ENCODE data around the gene TTBK1. TPM values are rescaled to one million over a fixed set of nuclear protein-coding genes. Genes with fewer than 3 reads are reported as not detected.

Gene TTBK1
- total RNA-seq, 1 experiment from 2014 or later, result under 0.01 TPM

DNA sequence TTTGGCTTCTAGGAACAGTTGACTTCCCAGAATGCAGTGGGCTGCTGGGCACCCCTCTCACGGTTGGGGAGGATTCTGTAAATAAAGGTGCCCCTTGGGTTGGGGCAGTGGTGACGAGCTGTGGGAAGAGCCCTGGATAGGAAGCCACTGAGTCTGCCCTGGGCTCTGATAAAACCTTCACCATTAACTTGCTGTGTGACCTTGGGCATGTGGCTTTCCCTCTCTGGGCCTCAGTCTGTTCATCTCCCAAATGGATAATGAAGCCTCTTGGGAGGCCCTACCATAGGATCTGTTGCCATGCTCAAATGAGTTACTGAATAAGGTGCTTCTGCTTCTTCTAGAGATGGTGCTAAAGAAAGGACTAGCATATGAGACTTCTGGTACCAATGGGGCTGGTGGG is 61.6 kb downstream of the TTBK1 start:
- DNase-seq (ENCODE audit: low read depth), result no peak

- DNase-seq (ENCODE audit: low read depth), result peak; percentile 53
These were observed 62.8 kb downstream of the TTBK1 start for GRCh38 chr6:43306086-43306485.

- no peak for DNase-seq (ENCODE audit: low read depth)
These were observed 64.3 kb downstream of the TTBK1 start for GRCh38 chr6:43307451-43308100.

DNA sequence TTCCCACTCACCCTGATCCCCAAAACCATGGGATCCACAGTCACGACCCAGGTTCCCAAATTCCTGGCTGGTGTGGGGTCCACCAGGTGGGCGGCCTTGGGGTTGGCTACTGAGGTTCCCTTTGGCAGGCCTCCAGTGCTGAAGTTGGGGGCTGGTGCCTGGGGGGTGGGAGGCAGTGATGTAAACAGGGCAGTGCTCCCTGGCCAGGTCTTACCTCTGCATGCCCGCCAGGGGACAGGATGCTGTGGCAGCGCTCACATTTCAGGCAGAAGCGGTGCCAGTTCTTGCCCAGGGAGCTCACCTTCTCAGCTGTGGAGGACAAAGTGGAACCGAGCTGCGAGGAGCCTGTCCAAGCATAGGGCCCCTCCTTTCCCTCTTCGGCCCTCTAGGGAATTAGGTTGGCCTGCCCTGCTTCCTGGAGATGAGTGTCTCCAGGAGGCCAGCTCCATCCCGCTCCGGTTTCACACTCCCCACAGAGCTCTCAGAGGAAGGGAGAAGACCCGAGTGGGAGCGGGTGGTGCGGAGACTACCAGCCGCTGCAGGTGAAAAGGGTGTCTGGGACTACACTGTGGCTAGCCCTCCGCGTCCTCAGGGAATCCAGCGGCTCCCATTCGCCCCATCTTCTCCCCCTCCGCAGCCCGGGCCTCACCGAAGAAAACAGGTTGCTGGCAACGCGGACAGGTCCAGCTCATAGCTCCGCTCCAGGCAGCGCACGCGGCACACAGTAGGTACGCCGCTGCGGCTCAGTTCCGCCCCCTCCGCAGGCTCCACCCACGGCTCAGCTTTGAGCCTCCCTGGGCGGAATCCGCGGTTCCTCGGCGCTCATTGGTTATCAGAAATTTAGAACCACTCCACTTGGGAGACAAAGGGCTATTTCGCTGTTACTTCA is 65.1 kb downstream of the TTBK1 start, which contains the start of gene CRIP3:
CRIP3 (minus strand) TSS at position 726 of the 889 bp plus-strand sequence; CDS start at position 692, 34 bp downstream.
- peak; percentile 47 for DNase-seq (ENCODE audit: low read depth)

DNA sequence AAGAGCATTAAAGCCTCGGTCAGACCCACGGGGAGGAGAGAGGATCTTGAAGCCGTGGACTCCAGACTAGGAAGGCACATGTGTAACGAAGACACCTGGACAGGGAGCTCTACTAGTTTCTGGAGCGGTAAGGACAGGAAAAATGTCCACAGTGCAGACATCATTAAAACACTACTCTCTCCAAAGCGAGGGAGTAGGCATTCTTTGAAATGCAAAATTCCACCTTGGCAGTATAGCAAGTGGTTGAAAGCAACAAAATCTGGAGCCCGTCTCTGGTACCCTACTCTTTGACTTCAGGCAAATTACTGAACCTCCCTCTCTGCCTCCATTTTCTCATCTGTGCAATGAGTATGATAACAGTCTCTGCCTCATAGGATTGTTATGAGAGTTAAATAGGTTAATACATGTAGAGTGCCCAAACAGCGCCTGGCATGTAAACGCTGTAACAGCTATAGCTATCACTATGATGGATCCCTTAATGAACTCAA is 65.8 kb downstream of the TTBK1 start:
- DNase-seq (ENCODE audit: low read depth), result no peak

- DNase-seq (ENCODE audit: low read depth), result peak; percentile 23
These were observed 66.9 kb downstream of the TTBK1 start for GRCh38 chr6:43310134-43310533.

DNA sequence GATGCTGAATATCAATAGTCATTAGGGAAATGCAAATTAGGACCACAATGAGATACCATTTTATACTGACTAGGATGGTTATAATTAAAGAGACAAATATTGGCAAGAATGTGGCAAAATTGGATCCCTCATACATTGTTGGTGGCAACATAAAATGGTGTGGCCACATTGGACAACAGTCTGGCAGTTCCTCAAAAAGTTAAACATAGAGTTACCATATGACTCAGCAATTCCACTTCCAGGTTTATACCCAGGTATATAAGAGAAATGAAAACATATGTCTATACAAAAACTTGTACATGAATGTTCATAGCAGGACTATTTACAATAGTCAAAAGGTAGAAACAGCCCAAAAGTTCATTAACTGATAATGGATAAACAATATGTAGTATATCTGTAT is 67.3 kb downstream of the TTBK1 start:
- DNase-seq (ENCODE audit: low read depth), result no peak

- no peak for DNase-seq (ENCODE audit: low read depth)
These were observed 68.4 kb downstream of the TTBK1 start for GRCh38 chr6:43311666-43312065.

DNA sequence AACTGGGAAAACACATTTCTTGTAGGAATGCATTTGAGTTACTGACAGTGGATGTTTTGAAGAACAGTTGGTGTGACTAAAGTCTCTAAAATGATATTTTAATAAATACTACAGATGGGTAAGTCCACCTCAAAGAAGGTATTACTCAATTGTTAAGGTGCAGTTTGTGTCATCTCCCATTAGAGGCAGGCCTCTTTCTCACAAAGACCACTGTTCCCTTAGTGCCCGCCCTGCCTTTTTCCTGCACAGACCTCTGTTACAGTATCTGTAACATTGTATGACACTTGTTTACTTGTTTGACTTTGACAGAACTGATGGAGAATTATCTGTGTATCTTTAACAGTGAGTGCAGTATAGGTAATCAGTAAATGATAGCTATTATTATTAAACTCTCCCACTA is 70.5 kb downstream of the TTBK1 start:
- DNase-seq (ENCODE audit: low read depth), result no peak

DNA sequence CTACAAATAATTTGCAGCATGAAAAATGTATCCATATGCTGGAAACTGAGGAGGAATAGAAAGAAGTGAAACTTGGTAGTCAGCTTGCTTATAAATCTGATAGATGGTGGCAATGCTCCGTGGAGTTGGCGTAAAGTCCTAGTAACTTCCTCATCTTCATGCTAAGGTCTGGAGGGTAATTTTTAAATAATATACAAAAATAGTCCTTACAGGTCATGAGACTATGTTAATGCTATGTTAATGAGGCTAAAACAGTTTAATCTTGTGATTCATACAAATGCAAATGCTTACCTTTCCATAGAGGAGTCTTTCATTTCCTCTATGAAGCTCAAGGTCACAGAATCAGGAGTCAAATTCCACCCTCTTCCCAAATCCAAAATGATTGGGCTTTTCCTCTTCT is 74.7 kb downstream of the TTBK1 start:
- DNase-seq (ENCODE audit: low read depth), result no peak

- no peak for DNase-seq (ENCODE audit: low read depth)
These were observed 82.6 kb downstream of the TTBK1 start for GRCh38 chr6:43325876-43326275.

DNA sequence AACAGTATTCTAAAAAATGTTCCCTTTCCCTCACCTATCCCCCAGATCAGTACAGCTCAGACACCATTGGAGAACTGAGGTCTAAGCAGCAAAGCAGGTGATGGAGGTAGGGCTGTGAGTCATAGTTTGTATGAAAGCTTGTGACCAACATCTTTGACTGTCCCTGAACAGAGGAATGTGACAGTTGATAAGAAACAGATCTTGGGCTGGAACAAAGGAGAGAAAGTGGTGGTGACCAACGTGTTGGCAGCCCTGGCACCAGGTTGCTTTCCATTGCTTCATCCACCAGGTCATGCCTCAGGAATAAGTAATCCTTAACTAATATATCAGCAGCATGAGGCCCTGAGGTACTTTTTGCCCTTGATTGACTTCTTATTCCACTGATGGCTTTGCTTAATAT is 85.2 kb downstream of the TTBK1 start:
- peak; percentile 37 for DNase-seq (ENCODE audit: low read depth)

GRCh38 chr6:43331470-43331869 is 88.2 kb downstream of the TTBK1 start:
- no peak for DNase-seq (ENCODE audit: low read depth)

GRCh38 chr6:43331891-43332290 is 88.6 kb downstream of the TTBK1 start:
- no peak for DNase-seq (ENCODE audit: low read depth)

DNA sequence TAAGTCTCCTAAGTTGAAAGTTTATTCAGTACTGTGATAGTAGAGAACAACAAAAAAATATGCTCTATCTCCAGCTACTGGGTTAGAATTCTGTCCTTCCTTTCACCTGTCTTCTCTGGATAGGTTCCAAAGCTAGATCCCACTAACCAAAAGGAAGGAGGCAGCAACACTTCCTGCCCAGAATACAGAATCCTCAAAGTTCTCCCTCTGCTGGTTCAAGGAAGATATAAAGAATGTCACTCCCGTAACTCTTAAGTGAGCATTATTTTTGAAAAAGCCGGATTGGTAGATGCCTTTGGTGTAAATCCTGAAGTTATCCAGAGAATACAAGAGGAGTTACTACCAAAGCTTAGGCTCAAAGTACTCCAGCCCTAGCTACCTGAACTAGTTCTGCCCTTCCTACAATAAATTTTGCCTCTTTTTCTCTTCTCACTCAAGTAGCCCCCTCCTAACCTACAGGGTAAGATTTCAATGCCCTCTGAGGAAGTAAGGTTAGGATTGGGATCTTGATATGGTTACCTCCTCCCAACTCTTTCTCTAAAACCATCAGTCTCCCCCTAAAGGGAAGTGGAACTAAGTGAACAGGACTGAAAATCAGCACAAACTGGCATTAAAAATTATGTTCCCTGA is 91.3 kb downstream of the TTBK1 start:
- peak; percentile 76 for DNase-seq (ENCODE audit: low read depth)

- no peak for DNase-seq (ENCODE audit: low read depth)
These were observed 92.2 kb downstream of the TTBK1 start for GRCh38 chr6:43335469-43335868.

DNA sequence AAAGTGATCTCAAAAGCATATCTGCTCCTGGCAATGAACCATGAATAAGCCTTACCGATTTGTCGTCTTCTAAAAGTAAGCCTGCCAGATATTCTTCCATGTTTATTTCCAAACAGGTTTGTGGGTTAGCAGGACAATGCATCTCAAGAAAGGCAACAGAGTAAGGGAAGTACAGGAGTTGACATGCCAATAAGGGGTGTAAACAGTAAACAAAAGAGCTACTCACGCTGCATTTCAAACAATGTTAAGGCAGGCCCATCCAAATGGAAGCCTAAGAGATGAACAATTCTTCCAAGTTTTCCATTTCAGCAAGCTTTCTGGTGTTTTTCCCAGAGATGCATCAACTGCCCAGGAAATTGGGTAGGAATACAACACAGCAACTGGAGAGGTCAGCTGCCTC is 93.1 kb downstream of the TTBK1 start:
- DNase-seq (ENCODE audit: low read depth), result no peak

Other genes with a start within 250 kb of the TTBK1 start
- gene MEA1, start 229.5 kb upstream of the TTBK1 start, total RNA-seq (2014; rRNA removed; shearing (Covaris generic)), result 172 and 224 TPM in 2 replicates
- gene KLHDC3, start 229.2 kb upstream of the TTBK1 start, total RNA-seq (2014; rRNA removed; shearing (Covaris generic)), result 101 and 118 TPM in 2 replicates
- 153 and 195 TPM in 2 replicates for gene RRP36, start 221.9 kb upstream of the TTBK1 start, total RNA-seq (2014; rRNA removed; shearing (Covaris generic))
- gene CUL7, start 189.6 kb upstream of the TTBK1 start, total RNA-seq (2014; rRNA removed; shearing (Covaris generic)), result 8.3 and 17.7 TPM in 2 replicates
- 43.4 and 55.4 TPM in 2 replicates for gene MRPL2, start 184.0 kb upstream of the TTBK1 start, total RNA-seq (2014; rRNA removed; shearing (Covaris generic))
- gene KLC4, start 183.8 kb upstream of the TTBK1 start, total RNA-seq (2014; rRNA removed; shearing (Covaris generic)), result 14.7 and 21.1 TPM in 2 replicates
- 76.3 and 162 TPM in 2 replicates for gene PTK7, start 167.2 kb upstream of the TTBK1 start, total RNA-seq (2014; rRNA removed; shearing (Covaris generic))
- gene SRF, start 72.2 kb upstream of the TTBK1 start, total RNA-seq (2014; rRNA removed; shearing (Covaris generic)), result 15.6 and 26.5 TPM in 2 replicates
- 14.1 and 21.9 TPM in 2 replicates for gene CUL9, start 61.3 kb upstream of the TTBK1 start, total RNA-seq (2014; rRNA removed; shearing (Covaris generic))
- gene DNPH1, start 14.0 kb upstream of the TTBK1 start, total RNA-seq (2014; rRNA removed; shearing (Covaris generic)), result 19.3 and 24.3 TPM in 2 replicates
- gene SLC22A7, start 54.8 kb downstream of the TTBK1 start, total RNA-seq (2014; rRNA removed; shearing (Covaris generic)), result not detected in 2 replicates
- gene CRIP3, start 65.3 kb downstream of the TTBK1 start, total RNA-seq (2014; rRNA removed; shearing (Covaris generic)), result not detected in 2 replicates
- 8.4 and 10.9 TPM in 2 replicates for gene ZNF318, start 126.2 kb downstream of the TTBK1 start, total RNA-seq (2014; rRNA removed; shearing (Covaris generic))
- 11.7 and 16.5 TPM in 2 replicates for gene ABCC10, start 184.1 kb downstream of the TTBK1 start, total RNA-seq (2014; rRNA removed; shearing (Covaris generic))
- gene DLK2, start 212.1 kb downstream of the TTBK1 start, total RNA-seq (2014; rRNA removed; shearing (Covaris generic)), result 1.3 and 3.4 TPM in 2 replicates
- gene TJAP1, start 234.1 kb downstream of the TTBK1 start, total RNA-seq (2014; rRNA removed; shearing (Covaris generic)), result 14.6 and 21.8 TPM in 2 replicates